ENCODE data around the gene NELL1.

- TF ChIP-seq POLR2AphosphoS5 (IDR thresholded peaks at IDR 0.05; ENCODE audit: low read depth, low read length): no peak
- TF ChIP-seq CTCF (IDR thresholded peaks at IDR 0.05): no peak
- TF ChIP-seq SIN3A (IDR thresholded peaks at IDR 0.05; ENCODE audit: borderline replicate concordance, insufficient read depth, low read depth, low read length): no peak
- TF ChIP-seq REST (IDR thresholded peaks at IDR 0.05; ENCODE audit: insufficient read depth in 1 of 2, low read depth in 2 of 2, low read length in 1 of 2): no peak
- no peak for TF ChIP-seq TCF7L2 (IDR thresholded peaks at IDR 0.05; ENCODE audit: low read depth, low read length)
Observed at GRCh38 chr11:21552911-21553310, 883.5 kb downstream of the NELL1 start.
